HG03135 (cell line): ENCODE results near the gene SUN1.

Experiments used
- ATAC-seq: cut with Tn5 transposase; IDR thresholded peaks from one replicate; pipeline ENCODE4 v1.9.1; 2021; ENCODE audit warnings: mild to moderate bottlenecking, moderate library complexity; ENCODE audit not compliant: unreplicated experiment

Gene SUN1

DNA sequence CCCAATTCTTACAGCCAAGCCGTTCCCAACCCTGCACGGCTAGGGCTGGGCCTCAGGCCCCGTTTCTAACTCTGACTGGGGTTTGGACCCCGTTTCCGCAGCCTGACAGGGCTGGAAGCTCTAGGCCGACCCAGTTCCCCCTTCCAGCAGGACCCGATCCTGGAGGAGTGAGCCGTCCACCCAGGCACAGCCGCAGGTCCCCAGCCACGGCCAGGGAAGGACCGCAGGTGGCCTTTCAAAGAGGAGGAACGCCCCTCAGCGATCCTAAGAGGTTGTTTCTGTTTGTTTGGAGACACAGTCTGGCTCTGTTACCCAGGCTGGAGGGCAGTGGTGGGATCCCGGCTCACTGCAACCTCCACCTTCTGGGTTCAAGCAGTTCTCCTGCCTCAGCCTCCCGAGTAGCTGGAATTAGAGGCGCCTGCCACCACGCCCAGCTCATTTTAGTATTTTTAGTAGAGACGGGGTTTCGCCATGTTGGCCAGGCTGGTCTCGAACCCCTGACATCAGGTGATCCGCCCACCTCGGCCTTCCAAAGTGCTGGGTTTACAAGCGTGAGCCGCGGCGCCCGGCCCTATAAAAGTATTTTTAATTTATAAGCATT is 43.3 kb downstream of the SUN1 start:
- no peak for ATAC-seq

DNA sequence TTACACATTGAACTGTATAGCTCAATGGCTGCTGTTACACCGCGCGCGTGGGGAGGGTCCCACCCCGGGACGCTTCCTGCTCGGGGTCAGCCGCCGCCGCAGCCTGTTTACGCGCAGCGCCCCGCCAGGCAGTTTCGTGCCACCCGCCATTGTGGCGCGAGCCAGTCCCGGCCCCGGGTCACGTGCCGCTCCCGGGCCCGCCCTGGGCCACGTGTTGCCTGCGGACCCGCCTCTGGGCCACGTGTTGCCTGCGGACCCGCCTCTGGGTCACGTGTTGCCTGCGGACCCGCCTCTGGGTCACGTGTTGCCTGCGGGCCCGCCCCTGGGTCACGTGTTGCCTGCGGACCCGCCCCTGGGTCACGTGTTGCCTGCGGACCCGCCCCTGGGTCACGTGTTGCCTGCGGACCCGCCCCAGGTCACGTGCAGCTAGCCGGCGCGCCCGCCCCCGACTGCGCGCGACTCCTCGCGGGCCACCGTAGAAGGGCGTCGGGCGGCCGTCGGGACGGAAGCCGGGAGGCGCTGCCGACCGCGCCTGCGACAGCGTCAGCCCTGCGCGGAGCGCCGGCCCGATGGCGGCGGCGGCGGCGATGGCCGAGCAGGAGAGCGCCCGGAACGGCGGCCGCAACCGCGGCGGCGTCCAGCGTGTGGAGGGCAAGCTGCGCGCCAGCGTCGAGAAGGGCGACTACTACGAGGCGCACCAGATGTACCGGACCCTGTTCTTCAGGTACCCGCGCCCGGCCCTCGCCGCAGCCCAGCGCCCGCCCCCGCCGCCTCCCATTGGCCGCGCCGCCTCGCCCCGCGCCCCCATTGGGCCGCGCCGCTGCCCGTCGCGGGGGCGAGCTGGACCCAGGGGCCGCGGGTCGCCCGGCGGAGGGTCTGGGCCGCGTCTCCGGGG is 44.0 kb downstream of the SUN1 start, which contains the start of gene GET4:
Gene GET4 (plus strand): TSS at position 478 of the 895 bp plus-strand sequence. CDS start 92 bp downstream, at position 570.
- peak; percentile 70 for ATAC-seq

- ATAC-seq: peak; percentile 15
Measured at GRCh38 chr7:876972-877311, 44.7 kb downstream of the SUN1 start.

GRCh38 chr7:877312-878232 is 45.3 kb downstream of the SUN1 start:
- ATAC-seq: no peak

GRCh38 chr7:879093-879492 is 46.8 kb downstream of the SUN1 start:
- ATAC-seq: no peak

DNA sequence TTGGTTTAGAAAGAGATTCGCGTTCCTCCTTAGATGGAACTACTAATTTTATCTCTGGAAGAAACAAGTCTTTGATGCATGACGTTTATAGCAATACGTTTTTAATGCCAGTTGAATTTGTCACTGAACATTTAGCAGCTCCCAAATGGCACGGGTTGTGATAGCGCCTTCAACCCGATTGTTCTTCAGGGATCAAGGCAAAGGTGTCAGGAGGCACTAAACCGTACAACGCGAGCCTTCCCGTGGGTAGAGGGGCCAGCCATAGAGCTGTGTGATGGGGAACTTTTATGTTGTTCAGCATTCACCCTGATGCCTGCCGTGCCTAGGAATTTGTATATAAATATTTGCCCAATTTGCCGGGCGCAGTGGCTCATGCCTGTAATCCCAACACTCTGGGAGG is 47.4 kb downstream of the SUN1 start:
- no peak for ATAC-seq

DNA sequence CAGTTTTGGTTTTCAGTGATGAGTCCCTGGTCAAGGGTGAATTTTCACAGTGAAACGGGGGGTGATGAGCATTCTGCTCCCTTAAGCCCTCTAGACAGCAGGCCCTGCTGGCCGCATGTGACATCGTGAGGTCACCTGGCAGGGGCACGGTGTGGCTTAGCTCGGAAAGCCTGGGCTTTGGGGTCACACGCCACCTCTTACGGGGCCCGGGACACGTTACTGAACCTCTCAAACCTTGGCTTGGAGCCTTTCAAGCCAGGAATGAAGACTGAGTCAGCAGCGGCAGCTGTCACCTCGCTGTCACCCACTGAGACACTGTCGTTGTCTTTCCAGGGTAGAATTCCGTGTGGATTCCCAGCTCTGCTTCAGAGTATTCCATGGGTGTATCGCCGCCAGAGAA is 48.2 kb downstream of the SUN1 start:
- ATAC-seq: no peak

DNA sequence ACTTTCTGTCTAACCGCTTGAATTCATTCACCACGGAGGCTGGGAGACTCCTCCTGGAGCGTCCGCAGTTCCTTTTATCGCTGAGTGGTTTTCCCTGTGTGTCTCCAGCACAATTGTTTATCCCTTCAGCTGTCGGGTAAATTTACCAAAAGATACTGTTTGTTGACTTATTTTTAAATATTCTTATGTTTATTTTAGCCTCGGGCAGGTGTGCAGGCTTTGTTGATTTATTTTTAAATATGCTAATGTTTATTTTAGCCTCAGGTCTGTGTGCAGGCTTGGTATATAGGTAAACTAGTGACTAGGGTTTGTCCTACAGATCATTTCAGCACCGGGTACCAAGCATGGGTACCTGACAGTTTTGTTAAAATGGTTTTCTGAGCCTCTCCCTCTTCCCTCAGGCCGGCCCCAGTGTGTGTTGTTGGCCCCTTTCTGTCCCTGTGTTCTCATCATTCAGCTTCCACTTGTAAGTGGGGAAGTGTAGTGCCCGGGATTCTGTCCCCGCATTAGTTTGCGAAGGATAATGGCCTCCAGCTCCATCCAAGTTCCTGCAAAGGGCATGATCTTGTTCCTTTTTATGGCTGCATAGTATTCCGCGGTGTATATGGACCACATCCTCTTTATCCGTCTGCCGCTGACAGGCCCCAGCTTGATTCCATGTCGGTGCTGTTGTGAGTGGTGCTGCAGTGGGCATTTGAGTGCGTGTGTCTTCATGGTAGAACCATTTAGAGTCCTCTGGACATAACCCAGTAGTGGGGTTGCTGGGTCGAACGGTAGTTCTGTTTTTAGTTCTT is 49.4 kb downstream of the SUN1 start:
- no peak for ATAC-seq

DNA sequence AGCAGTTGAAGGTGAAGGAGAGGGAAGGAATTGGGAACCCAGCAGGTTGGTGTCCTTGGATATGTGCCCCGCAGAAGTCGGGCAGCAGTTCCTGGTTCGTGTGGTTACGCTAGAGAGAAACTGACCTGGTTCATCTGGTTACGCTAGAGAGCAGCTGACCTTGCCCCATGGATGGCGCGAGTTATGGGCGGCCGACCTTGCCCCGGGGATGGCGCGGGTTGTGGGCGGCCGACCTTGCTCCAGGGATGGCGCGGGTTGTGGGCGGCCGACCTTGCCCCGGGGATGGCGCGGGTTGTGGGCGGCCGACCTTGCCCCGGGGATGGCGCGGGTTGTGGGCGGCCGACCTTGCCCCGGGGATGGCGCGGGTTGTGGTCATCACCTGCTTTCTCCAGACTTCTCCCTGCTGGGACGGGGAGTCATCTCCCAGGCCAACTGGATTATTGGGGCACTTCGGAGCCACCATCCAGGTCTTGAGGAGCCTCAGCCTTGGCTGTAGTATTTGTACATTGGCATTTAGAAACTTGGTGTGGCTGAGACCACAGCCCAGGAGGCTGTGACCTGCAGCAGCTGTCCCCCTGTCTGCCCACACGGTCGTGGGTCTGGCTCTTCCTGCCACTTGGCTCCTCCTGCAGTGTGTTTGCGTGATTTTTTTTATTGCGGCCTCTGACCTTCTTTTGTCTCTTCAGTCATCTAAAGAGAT is 50.2 kb downstream of the SUN1 start:
- ATAC-seq: no peak

- no peak for ATAC-seq
Measured at GRCh38 chr7:883055-884021, 51.1 kb downstream of the SUN1 start.

- no peak for ATAC-seq
Measured at GRCh38 chr7:884191-885003, 52.1 kb downstream of the SUN1 start.

DNA sequence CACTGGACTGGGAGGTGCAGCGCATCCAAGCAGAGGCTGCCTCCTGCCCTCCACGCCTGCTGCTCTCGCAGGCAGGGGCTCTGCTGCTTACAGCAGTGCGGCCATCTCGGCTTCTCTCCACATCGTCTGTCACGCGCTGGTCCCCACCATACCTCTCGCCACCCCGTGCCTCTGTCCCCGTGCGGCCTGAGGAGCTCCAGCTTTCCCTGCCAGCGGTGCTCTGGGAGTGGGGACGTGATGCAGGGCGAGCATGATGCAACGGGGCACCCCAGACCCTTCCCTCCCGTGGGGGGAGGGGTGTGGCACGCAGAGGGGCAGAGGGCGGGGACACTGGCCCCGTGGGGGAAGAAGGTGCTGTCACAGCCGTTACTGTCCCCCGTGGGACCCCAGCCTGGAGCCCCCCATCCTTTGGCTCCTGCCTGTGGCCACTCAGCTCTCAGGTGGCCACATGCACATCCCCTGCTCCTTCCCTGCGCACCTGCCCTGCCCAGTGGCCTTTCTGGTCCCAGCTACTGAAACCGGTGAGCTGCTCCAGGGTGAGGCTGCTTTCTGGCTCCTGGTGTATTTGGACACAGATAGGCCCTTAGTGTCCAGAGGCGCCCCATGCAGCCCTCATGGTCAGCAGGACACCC is 53.1 kb downstream of the SUN1 start:
- ATAC-seq: no peak

GRCh38 chr7:885893-886625 is 53.8 kb downstream of the SUN1 start:
- no peak for ATAC-seq

DNA sequence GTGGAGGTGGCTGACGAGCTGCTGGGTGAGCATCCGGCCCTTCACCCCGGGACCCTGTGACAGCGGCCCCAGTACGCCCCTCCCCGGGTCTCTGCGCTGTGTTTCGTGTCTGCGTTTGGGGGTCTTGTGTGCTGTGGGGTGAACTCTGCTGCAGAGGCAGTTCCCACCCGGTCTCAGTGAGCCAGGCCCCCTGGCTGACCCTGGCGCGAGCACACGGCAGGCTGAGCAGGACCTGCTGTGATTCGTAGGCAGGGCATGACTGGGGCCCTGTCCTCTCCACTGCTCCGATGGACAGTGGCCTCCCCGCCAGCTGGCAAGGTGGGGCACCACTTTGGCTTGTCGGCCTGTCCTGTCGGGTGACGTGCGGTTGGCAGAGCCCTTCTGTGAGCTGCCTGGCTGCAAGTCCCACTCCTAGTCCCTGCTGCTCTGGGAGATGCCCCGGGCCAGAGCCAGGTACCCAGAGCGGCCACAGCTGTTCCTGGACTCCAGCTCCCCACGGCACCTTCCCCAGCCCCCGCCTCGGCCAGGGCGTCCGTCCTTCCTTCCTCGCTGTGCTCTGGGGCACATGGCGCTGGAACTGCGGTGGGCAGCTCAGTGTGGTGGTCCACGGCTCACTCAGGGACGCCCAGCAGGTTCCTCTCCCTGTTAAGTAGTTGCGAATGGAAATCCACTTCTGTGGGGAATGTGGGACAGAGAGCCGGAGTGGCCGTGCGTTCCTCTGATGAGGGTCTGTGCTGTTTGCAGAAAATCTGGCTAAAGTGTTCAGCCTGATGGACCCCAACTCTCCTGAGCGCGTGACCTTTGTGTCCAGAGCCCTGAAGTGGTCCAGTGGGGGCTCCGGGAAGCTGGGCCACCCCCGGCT is 54.6 kb downstream of the SUN1 start:
- ATAC-seq: no peak

- no peak for ATAC-seq
Measured at GRCh38 chr7:887488-887820, 55.2 kb downstream of the SUN1 start.
